Right cardiac atrium (tissue), 5 donors: ENCODE data around the gene BARD1. TPM values are rescaled to one million over a fixed set of nuclear protein-coding genes. Genes with fewer than 3 reads are reported as not detected.
"Not testable (repeated sequence)": the region's sequence is repeated elsewhere in the genome, so short reads cannot be mapped to it uniquely, and the experiment has no call there.

Experiments used
- ATAC-seq, 2 donors: fragments of 200-7000 bp; cut with Tn5 transposase; one replicate each; pipeline versions ENCODE4 v1.8.0 to v1.9.1; 2020; ENCODE audit warnings: moderate library complexity in 2 of 2, mild to moderate bottlenecking in 1 of 2
- DNase-seq, 3 donors: peaks; one replicate each; pipeline ENCODE4 v3.0.0-alpha.2; 2020
- H3K27ac ChIP-seq: one replicate; pipeline ENCODE4 v1.5.1; 2013; ENCODE audit warnings: mild to moderate bottlenecking, low read length, control low read depth, moderate library complexity
- H3K27me3 ChIP-seq: one replicate; pipeline ENCODE4 v1.6.1; 2013; ENCODE audit not compliant: control insufficient read depth, insufficient read depth
- H3K4me1 ChIP-seq: one replicate; pipeline ENCODE4 v1.6.1; 2013; ENCODE audit warnings: low read length; ENCODE audit not compliant: control insufficient read depth, insufficient read depth
- H3K4me3 ChIP-seq: one replicate; pipeline ENCODE4 v1.5.1; 2013; ENCODE audit warnings: low read length, control low read depth
- H3K9me3 ChIP-seq: one replicate; pipeline ENCODE4 v1.6.1; 2013; ENCODE audit warnings: low read length; ENCODE audit not compliant: control insufficient read depth
- WGBS: extraction: QIAGEN DNeasy Blood & Tissue Kit; methylation state at CpG from one replicate; pipeline ENCODE4 v1.1.7; 2013; 5-methylcytosine and 5-hydroxymethylcytosine counted together
- intact Hi-C, 4 donors: fragments of 100-400 bp; cut with DNase I; formaldehyde crosslinking; loops; one replicate each; pipeline versions ENCODE4 v1.11.0 to v1.14.0; 2022 to 2023
- polyA plus RNA-seq: library from polyadenylated mRNA; stranded (reverse); fragments of 200-250 nt; gene quantifications from one replicate; pipeline ENCODE4 v1.2.3, GENCODE V29; 2013
- total RNA-seq, 4 donors: library from RNA; stranded (reverse); fragmentation: NEBNext Ultra II Directional; extraction: Animal tissue kit (Norgen Biotek cat#: 25700); gene quantifications; one replicate each; pipeline ENCODE4 v1.2.1, GENCODE V29; 2021
- donor health status: healthy with polysubstance abuse.
- donor health status: DM: no; HTN: yes; CAD: no.
- donor health status: DM: no; HTN: no; CAD: no.
- donor health status: DM: no; HTN: yes; CAD: no; lungs with severe emphysema.
- donor health status: DM: yes; HTN: yes; CAD: no.

BARD1 gene
- total and polyA plus RNA-seq, 5 donors = 1.2 to 16.9 (median 14.0) TPM

DNA sequence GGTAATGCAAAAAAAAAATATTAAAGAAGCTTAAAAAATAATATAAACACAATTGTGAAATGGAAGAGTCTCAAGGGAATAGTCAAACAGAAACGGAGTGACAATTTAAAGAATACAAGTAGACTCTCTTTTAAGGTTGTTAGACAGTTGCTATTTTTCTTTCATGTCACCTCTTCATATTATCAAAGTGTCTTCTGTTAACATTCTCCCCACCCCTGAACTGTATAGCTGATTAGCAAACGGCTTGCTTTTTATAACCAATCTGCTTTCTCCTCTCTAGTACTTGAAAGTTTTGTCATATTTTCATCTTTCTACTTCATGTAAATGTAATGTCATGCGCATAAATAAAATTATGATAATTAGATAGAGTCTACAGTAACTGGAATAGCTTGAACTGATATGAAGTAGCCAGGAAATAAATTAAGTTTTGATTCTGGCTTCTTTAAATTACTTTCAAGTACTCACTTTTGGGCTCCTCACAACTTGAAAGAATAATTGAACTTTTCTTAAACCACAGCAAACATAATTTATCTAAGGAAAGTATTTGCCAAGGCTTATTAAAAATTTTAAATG lies 37.0 kb downstream of the BARD1 start:
- no peak overlapping the region for H3K4me3 ChIP-seq
- intact Hi-C loops = no loop called here
- H3K9me3 ChIP-seq = no peaks in the 10 kb centered on the region
- DNase-seq (no peak), ATAC-seq (no peak)
- no peaks in the 10 kb centered on the region for H3K27me3 ChIP-seq
- WGBS = 26% methylated on average over 3 of the region's 3 CpGs
- H3K27ac ChIP-seq = no peak overlapping the region
- no peaks in the 10 kb centered on the region for H3K4me1 ChIP-seq

DNA sequence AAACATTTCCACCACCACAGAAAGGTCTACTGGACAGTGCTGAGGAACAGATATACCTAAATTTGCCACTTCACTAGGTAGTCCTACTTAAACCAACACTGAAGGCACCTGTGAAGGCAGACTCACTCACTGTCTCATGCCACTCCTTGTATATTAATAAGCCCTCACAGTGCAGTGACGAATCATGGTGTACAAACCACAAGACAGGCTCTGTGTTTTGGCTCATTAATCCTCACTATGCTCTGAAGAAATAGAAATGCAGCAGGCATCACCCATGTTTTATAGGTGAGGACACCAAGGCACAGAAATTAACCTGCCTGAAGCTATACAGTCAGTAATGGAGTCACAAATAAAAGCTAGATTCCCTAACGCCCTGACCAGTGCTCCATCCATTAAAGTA lies 44.3 kb downstream of the BARD1 start:
- Histone ChIP-seq H3K9me3 (no peaks in the 10 kb centered on the region), H3K4me3 (no peak overlapping the region), H3K27me3 (no peaks in the 10 kb centered on the region), H3K4me1 (no peaks in the 10 kb centered on the region), H3K27ac (no peak overlapping the region)
- DNase-seq (no peak), ATAC-seq (no peak)
- WGBS = 96% methylated on average over 2 of the region's 2 CpGs
- intact Hi-C loops = no loop called here

DNA sequence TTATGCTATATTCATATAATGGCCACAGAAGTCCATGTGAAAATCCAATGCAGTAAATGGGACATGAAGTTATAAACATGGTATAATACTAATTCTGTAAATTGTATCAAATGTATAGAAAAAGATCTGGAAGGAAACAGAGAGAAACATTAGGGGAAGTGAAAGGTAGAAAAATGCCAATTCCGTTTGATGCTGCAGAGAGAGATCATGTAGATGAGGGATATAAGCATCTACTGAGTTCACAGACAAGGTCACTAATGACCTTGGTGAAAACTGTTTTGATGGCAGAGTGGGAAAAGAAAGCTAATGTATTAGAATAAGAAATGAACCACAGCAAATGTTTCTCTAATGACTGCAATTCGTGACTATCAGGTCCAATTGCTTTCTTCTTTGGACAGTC lies 56.0 kb downstream of the BARD1 start:
- Histone ChIP-seq H3K4me3 (no peak overlapping the region), H3K27ac (no peak overlapping the region), H3K27me3 (no peaks in the 10 kb centered on the region), H3K4me1 (no peaks in the 10 kb centered on the region), H3K9me3 (no peaks in the 10 kb centered on the region)
- WGBS = 47% methylated on average over 2 of the region's 2 CpGs
- DNase-seq (no peak), ATAC-seq (no peak)
- intact Hi-C loops = no loop called here

DNA sequence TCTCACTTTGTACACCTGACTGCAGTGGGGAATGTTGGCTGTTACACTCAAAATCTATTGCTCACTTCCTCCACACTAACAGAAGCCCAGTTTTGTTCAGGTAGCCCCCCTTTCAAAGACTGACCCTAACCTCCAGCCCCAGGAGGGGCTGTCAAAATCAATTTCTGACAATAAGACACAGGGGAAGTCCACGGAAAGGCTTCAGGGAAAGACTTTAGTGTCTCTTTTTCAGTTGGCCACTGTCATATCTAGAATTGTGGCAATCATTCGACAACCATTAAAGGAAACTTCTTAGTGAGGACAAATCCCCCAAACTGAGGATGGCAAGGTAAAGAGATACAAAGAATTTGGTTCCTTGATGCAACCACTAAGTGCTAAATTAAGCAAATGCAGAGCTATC lies 59.0 kb downstream of the BARD1 start:
- intact Hi-C loops = no loop called here
- WGBS = 96% methylated on average over 2 of the region's 2 CpGs

DNA sequence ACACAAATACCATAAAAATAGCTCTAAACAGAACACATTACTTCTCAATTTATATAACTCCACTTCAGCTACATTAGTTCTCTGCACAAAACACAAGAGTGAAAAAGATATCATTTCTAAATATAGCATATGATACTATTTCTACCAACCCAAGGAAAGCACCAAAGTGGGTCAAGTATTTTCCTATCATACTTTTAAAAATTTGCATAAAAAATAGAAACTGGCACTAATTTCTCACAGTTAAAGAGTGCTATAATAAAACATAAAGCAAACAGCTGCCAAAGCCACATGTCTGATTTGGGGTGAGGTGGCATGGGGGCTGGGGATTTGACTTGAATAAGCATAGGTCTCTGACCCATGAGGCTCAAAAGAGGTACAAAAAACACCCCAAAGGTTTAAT lies 61.5 kb downstream of the BARD1 start:
- H3K9me3 ChIP-seq = no peaks in the 10 kb centered on the region
- ATAC-seq (no peak), DNase-seq (no peak)
- H3K27ac ChIP-seq = no peak overlapping the region
- intact Hi-C loops = no loop called here
- no peaks in the 10 kb centered on the region for H3K4me1 ChIP-seq
- H3K27me3 ChIP-seq = no peaks in the 10 kb centered on the region
- H3K4me3 ChIP-seq = no peak overlapping the region

More for the DNA sequence above, 59.0 kb downstream of the BARD1 start:
- ATAC-seq = no peak
- Histone ChIP-seq H3K27me3 (no peaks in the 10 kb centered on the region), H3K27ac (no peak overlapping the region), H3K4me1 (no peaks in the 10 kb centered on the region), H3K4me3 (no peak overlapping the region), H3K9me3 (no peaks in the 10 kb centered on the region)
- DNase-seq = no peak

DNA sequence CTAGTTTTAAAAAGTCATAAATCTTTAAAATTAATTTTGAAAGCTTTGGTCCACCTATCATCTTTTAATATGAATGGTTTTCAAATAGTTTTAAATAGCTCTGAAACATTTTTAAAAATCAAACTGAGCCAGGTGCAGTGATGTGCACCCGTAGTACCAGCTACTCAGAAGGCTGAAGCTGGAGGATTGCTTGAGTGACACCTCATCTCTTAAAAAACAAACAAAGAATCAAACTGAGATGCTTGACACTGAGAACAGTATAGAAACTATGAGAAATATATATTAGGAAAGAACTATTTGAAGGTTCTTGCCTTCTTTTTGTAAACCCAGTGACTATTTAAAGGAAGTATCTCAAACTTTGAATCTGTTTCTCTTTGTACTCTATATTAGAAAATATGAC lies 67.4 kb downstream of the BARD1 start:
- no peaks in the 10 kb centered on the region for H3K9me3 ChIP-seq

DNA sequence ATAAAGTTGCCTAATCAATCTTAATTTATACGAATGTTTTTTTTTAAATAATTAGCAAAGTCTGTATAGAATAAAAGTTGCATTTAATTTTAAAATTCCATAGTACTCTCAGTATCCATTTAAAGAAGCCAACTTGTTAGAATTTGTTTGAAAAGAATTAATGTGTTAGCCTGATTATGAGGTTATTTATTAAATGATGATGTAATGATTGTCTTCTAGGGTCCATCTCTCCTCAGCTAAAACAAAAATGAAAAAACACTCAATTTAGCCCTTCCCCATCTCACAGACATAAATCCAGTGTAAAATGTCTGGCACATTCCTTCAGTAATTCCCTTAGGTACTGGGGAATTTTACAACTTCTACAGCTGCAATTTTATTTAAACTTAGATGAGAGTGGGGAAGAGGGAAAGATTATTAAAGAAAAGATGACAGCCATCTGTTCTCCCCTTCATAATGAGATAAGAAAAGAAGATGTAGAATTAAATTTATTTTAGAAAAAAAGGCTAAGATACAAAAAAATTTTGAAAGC lies 68.6 kb downstream of the BARD1 start:
- H3K9me3 ChIP-seq = no peaks in the 10 kb centered on the region
- no peak for DNase-seq
- no peak overlapping the region for H3K27ac ChIP-seq
- WGBS = 85% methylated on average over 1 of the region's 1 CpG
- no peak overlapping the region for H3K4me3 ChIP-seq
- H3K27me3 ChIP-seq = no peaks in the 10 kb centered on the region
- H3K4me1 ChIP-seq = no peaks in the 10 kb centered on the region
- intact Hi-C loops = no loop called here
- no peak for ATAC-seq

More for the DNA sequence above, 67.4 kb downstream of the BARD1 start:
- 99% methylated on average over 1 of the region's 1 CpG for WGBS
- ATAC-seq = no peak
- no peak for DNase-seq
- intact Hi-C loops = no loop called here
- Histone ChIP-seq H3K27ac (no peak overlapping the region), H3K4me3 (no peak overlapping the region), H3K4me1 (no peaks in the 10 kb centered on the region), H3K27me3 (no peaks in the 10 kb centered on the region)

DNA sequence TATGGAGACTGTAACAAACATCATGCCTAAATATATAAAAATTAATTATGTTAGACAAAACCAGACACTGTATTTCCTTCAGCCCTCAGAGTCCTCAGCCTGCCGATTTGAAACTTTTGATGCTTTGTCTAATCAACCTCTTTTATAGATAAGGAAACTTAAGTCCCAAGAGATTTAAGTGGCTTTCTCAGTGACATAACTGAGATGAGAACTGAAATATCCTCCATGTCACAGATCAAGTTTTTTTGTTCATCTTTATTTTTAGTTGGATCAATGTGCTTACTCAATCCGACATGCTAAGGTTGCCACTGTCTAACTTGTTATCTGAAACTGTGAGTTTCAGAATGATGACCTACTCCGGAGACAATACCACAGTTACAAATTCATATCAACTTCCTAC lies 72.3 kb downstream of the BARD1 start:
- ATAC-seq (no peak), DNase-seq (no peak)
- H3K27ac ChIP-seq = no peak overlapping the region
- 63% methylated on average over 3 of the region's 3 CpGs for WGBS
- H3K9me3 ChIP-seq = no peaks in the 10 kb centered on the region
- no peaks in the 10 kb centered on the region for H3K27me3 ChIP-seq
- H3K4me3 ChIP-seq = no peak overlapping the region
- no peaks in the 10 kb centered on the region for H3K4me1 ChIP-seq
- intact Hi-C loops = no loop called here

DNA sequence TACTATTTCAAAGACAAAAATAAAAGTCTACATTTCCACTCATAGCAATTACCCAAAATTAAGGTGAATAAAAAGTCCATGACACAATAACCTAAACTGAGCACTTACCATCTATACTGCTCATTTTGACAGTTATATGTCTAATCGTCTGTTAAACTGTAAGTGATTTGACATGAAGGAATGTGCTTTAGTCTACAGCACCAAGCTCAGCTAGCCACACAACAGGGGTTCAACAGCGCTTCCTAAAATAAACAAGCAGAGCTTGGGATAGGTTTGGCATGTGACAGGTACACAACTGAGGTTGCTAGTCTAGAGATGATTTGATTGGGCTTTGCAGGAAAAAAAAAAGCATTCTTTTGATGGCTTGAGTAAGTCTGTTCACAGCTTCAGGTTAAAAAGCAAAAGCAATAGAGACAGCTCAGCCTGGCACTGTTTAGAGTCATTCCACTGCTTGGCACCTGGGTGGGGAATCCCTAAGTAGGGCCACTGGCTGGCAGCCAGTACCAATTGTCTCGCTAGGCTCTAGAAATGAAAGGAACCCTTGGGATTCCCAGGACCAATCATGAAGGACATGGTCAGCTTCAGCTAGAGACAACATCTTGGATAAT lies 78.6 kb downstream of the BARD1 start:
- no peak overlapping the region for H3K4me3 ChIP-seq
- DNase-seq (peak in 1 of 3 donors; percentile 38), ATAC-seq (peak in 1 of 2 donors; percentile 36)
- intact Hi-C loops = no loop called here
- H3K27me3 ChIP-seq = no peaks in the 10 kb centered on the region
- no peaks in the 10 kb centered on the region for H3K4me1 ChIP-seq
- H3K27ac ChIP-seq = no peak overlapping the region
- H3K9me3 ChIP-seq = no peaks in the 10 kb centered on the region
- 61% methylated on average over 3 of the region's 3 CpGs for WGBS

DNA sequence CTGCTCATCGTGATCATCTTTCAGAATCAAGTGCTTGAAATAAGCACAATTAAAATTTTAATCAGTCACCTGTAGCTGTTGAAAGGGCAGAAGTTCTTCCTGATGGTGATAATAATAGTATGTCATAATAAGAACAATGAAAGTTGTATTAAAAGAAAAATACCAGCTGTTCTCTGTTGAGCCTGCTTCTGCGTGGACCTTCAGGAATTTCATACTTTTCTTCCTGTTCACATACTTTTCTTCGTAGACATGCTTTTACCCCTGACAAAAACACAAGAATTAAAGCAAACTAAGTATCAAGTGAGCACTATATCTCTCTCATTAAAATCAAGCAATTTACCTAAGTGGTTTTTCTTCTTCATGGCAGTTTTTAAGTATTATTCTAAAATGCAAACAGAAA lies 79.2 kb downstream of the BARD1 start:
- Histone ChIP-seq H3K27me3 (no peaks in the 10 kb centered on the region), H3K9me3 (no peaks in the 10 kb centered on the region), H3K27ac (no peak overlapping the region), H3K4me1 (no peaks in the 10 kb centered on the region), H3K4me3 (no peak overlapping the region)
- intact Hi-C loops = no loop called here
- 61% methylated on average over 3 of the region's 3 CpGs for WGBS
- ATAC-seq (no peak), DNase-seq (no peak)

DNA sequence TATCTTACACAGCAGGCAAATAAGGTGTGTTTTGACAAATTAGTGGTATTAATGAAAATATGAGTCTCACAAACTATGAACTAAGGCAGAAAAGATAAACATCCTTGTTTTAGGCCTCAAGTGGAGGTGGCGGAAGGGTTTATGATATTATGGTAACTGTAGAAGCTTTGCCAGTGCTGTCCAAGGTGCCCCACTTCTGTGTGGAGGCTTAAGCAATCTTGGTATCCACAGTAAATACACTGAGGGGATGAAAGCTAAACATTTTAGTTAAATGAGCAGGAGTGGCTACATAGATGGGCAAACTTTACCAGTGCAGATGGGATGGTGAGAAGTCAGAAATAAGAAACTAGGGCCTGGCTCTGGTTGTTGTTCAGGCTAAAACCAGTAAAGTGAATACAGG lies 84.7 kb downstream of the BARD1 start:
- no peaks in the 10 kb centered on the region for H3K9me3 ChIP-seq
- H3K4me1 ChIP-seq = no peaks in the 10 kb centered on the region
- 100% methylated on average over 1 of the region's 1 CpG for WGBS
- no peak for ATAC-seq
- H3K27ac ChIP-seq = no peak overlapping the region
- no peak for DNase-seq
- H3K4me3 ChIP-seq = no peak overlapping the region
- H3K27me3 ChIP-seq = no peaks in the 10 kb centered on the region
- intact Hi-C loops = no loop called here

DNA sequence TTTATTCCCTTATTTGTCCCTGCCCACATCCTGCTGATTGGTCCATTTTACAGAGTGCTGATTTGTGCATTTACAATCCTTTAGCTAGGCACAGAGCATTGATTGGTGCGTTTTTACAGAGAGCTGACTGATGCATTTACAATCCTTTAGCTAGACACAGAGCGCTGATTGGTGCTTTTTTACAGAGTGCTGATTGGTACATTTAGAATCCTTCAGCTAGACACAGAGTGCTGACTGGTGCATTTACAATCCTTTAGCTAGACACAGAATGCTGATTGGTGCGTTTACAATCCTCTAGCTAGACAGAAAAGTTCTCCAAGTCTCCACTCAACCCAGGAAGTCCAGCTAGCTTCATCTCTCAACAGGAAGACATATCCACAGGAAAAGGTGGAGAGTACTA lies 91.6 kb downstream of the BARD1 start:
- H3K4me1 ChIP-seq, H3K9me3 ChIP-seq, intact Hi-C loops, H3K4me3 ChIP-seq, H3K27ac ChIP-seq, DNase-seq, H3K27me3 ChIP-seq, ATAC-seq: not testable (repeated sequence)
- over 99% methylated on average over 3 of the region's 3 CpGs for WGBS
